ENCODE measurements around the gene MAS1L. TPM values are rescaled to one million over a fixed set of nuclear protein-coding genes. Genes with fewer than 3 reads are reported as not detected.

Gene MAS1L
- polyA plus RNA-seq, 1 donor from 2014 or later, result not detected

DNA sequence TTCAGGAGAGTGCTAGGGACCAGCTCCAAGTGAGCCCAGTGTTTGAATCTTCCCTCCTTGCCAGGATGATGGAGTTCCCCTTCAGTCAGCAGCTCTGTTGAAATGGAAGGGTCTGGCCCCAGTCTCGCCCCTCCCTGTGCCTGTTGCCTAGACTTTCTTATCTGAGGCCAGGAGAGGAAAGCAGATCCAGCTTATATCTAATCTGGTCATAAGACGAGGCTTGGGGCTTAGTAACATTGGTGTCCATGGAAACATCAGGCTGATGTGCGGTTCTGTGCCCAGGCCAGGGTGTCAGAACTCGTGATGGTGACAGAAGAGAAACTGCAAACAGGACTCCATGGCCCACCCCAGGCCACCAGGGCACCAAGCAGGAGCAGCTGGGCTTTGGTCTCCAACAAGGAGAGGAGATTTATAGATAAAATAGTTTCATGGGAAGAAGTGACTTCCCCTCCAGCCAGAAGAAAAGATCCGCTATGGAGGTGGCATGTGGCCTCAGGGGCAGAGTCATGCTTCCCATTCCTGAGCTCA lies 9.8 kb downstream of the MAS1L start:
- H2AFZ ChIP-seq (ENCODE audit: low read depth, low read length), result no peak overlapping the region

DNA sequence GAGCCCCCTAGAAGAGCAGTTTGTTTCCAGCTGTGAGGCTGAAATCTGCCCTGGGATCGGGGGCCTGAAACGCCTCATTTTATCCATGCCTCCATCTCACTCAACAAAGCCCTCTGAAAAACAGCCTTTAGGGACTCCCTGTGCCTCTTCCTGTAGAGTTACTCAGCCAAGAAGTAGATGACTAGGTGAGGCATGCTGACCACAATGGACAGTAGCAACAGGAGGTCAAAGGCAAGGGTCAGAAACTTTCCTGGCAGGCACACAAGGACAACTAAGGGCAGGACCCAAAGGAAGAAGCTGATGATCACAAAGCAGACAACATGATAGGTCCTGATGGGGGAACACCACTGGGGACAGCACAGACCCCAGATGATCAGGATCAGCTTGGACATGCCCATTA lies 12.8 kb downstream of the MAS1L start:
- no peak overlapping the region for H2AFZ ChIP-seq (ENCODE audit: low read depth, low read length)
- H3K4me2 ChIP-seq (ENCODE audit: low read length), result no peak overlapping the region
- no peaks in the 10 kb centered on the region for H3K9me2 ChIP-seq (ENCODE audit: insufficient read depth, low read length)
- no peaks in the 10 kb centered on the region for H4K20me1 ChIP-seq (ENCODE audit: insufficient read depth)
- no peak overlapping the region for H3K4me3 ChIP-seq (ENCODE audit: low read length)
- no peak overlapping the region for H3K27ac ChIP-seq (ENCODE audit: low read length)
- H3K79me2 ChIP-seq (replicated peaks; ENCODE audit: insufficient read depth, low read length), result no peaks in the 10 kb centered on the region
- no peaks in the 10 kb centered on the region for H3K9me3 ChIP-seq (ENCODE audit: low read length)
- H3F3A ChIP-seq (ENCODE audit: insufficient read depth, low read length, poor library complexity, severe bottlenecking), result no peaks in the 10 kb centered on the region
- H3K9ac ChIP-seq (ENCODE audit: low read length), result no peak overlapping the region
- TF ChIP-seq, protein P1, sequence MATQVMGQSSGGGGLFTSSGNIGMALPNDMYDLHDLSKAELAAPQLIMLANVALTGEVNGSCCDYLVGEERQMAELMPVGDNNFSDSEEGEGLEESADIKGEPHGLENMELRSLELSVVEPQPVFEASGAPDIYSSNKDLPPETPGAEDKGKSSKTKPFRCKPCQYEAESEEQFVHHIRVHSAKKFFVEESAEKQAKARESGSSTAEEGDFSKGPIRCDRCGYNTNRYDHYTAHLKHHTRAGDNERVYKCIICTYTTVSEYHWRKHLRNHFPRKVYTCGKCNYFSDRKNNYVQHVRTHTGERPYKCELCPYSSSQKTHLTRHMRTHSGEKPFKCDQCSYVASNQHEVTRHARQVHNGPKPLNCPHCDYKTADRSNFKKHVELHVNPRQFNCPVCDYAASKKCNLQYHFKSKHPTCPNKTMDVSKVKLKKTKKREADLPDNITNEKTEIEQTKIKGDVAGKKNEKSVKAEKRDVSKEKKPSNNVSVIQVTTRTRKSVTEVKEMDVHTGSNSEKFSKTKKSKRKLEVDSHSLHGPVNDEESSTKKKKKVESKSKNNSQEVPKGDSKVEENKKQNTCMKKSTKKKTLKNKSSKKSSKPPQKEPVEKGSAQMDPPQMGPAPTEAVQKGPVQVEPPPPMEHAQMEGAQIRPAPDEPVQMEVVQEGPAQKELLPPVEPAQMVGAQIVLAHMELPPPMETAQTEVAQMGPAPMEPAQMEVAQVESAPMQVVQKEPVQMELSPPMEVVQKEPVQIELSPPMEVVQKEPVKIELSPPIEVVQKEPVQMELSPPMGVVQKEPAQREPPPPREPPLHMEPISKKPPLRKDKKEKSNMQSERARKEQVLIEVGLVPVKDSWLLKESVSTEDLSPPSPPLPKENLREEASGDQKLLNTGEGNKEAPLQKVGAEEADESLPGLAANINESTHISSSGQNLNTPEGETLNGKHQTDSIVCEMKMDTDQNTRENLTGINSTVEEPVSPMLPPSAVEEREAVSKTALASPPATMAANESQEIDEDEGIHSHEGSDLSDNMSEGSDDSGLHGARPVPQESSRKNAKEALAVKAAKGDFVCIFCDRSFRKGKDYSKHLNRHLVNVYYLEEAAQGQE (IDR thresholded peaks at IDR 0.05; ENCODE audit: borderline replicate concordance), result no peak
- TF ChIP-seq, protein P2, sequence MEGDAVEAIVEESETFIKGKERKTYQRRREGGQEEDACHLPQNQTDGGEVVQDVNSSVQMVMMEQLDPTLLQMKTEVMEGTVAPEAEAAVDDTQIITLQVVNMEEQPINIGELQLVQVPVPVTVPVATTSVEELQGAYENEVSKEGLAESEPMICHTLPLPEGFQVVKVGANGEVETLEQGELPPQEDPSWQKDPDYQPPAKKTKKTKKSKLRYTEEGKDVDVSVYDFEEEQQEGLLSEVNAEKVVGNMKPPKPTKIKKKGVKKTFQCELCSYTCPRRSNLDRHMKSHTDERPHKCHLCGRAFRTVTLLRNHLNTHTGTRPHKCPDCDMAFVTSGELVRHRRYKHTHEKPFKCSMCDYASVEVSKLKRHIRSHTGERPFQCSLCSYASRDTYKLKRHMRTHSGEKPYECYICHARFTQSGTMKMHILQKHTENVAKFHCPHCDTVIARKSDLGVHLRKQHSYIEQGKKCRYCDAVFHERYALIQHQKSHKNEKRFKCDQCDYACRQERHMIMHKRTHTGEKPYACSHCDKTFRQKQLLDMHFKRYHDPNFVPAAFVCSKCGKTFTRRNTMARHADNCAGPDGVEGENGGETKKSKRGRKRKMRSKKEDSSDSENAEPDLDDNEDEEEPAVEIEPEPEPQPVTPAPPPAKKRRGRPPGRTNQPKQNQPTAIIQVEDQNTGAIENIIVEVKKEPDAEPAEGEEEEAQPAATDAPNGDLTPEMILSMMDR (IDR thresholded peaks at IDR 0.05; ENCODE audit: poor library complexity, severe bottlenecking), result no peak
- TF ChIP-seq SMC3 (conservative IDR thresholded peaks at IDR 0.05; ENCODE audit: poor library complexity) (no peak), MXI1 (conservative IDR thresholded peaks at IDR 0.05; ENCODE audit: poor library complexity, severe bottlenecking) (no peak), TAF1 (IDR thresholded peaks at IDR 0.05; ENCODE audit: low read depth) (no peak), RAD21 (conservative IDR thresholded peaks at IDR 0.05) (no peak), EP300 (conservative IDR thresholded peaks at IDR 0.05; ENCODE audit: poor library complexity, severe bottlenecking) (no peak), EZH2 (IDR thresholded peaks at IDR 0.05; ENCODE audit: borderline replicate concordance, insufficient read depth, low read length, poor library complexity, severe bottlenecking) (no peak), POLR2AphosphoS5 (IDR thresholded peaks at IDR 0.05) (no peak)
- no peaks in the 10 kb centered on the region for H3K36me3 ChIP-seq (ENCODE audit: insufficient read depth, low read length)
- H3K27me3 ChIP-seq (ENCODE audit: insufficient read depth, low read depth, low read length), result no peaks in the 10 kb centered on the region

More for the DNA sequence above, 9.8 kb downstream of the MAS1L start:
- Histone ChIP-seq H3K9ac (ENCODE audit: low read length) (no peak overlapping the region), H3K9me2 (ENCODE audit: insufficient read depth, low read length) (no peaks in the 10 kb centered on the region), H3K79me2 (replicated peaks; ENCODE audit: insufficient read depth, low read length) (no peaks in the 10 kb centered on the region), H3K27me3 (ENCODE audit: insufficient read depth, low read depth, low read length) (no peaks in the 10 kb centered on the region), H3K4me2 (ENCODE audit: low read length) (no peak overlapping the region), H3K4me3 (ENCODE audit: low read length) (no peak overlapping the region), H3K27ac (ENCODE audit: low read length) (no peak overlapping the region), H3K36me3 (ENCODE audit: insufficient read depth, low read length) (no peaks in the 10 kb centered on the region), H3K9me3 (ENCODE audit: low read length) (no peaks in the 10 kb centered on the region), H3F3A (ENCODE audit: insufficient read depth, low read length, poor library complexity, severe bottlenecking) (no peaks in the 10 kb centered on the region), H4K20me1 (ENCODE audit: insufficient read depth) (no peaks in the 10 kb centered on the region)
- TF ChIP-seq, protein P2 (IDR thresholded peaks at IDR 0.05; ENCODE audit: poor library complexity, severe bottlenecking), result no peak
- TF ChIP-seq RAD21 (conservative IDR thresholded peaks at IDR 0.05), result no peak
- TF ChIP-seq EZH2 (IDR thresholded peaks at IDR 0.05; ENCODE audit: borderline replicate concordance, insufficient read depth, low read length, poor library complexity, severe bottlenecking), result no peak
- no peak for TF ChIP-seq EP300 (conservative IDR thresholded peaks at IDR 0.05; ENCODE audit: poor library complexity, severe bottlenecking)
- no peak for TF ChIP-seq SMC3 (conservative IDR thresholded peaks at IDR 0.05; ENCODE audit: poor library complexity)
- TF ChIP-seq MXI1 (conservative IDR thresholded peaks at IDR 0.05; ENCODE audit: poor library complexity, severe bottlenecking), result no peak
- TF ChIP-seq TAF1 (IDR thresholded peaks at IDR 0.05; ENCODE audit: low read depth), result no peak
- no peak for TF ChIP-seq POLR2AphosphoS5 (IDR thresholded peaks at IDR 0.05)
- TF ChIP-seq, protein P1 (IDR thresholded peaks at IDR 0.05; ENCODE audit: borderline replicate concordance), result no peak

Measured in neural cell (in vitro differentiated cells).